Left ventricle myocardium inferior (tissue), 1 donor: ENCODE results near the gene NCKIPSD. TPM values are rescaled to one million over a fixed set of nuclear protein-coding genes. Genes with fewer than 3 reads are reported as not detected.

Source experiments
- DNase-seq: peaks from one replicate; pipeline ENCODE4 v3.0.0-alpha.2; 2020
- H3K27ac ChIP-seq: fragments of 200-600 bp; replicated peaks from 2 replicates; pipeline ENCODE4 v1.8.0; 2021
- H3K27me3 ChIP-seq: fragments of 200-600 bp; 2 replicates; pipeline ENCODE4 v1.8.0; 2021; ENCODE audit warnings: low read depth
- H3K36me3 ChIP-seq: fragments of 200-600 bp; 2 replicates; pipeline ENCODE4 v1.8.0; 2021
- H3K4me1 ChIP-seq: fragments of 200-600 bp; 2 replicates; pipeline ENCODE4 v1.8.0; 2021
- H3K4me3 ChIP-seq: fragments of 200-600 bp; 2 replicates; pipeline ENCODE4 v1.8.0; 2021; ENCODE audit warnings: mild to moderate bottlenecking, moderate library complexity
- H3K9me3 ChIP-seq: fragments of 200-600 bp; replicated peaks from 2 replicates; pipeline ENCODE4 v1.8.0; 2021
- CTCF ChIP-seq: fragments of 200-600 bp; IDR thresholded peaks from 2 replicates; pipeline ENCODE4 v1.8.0; 2021; ENCODE audit warnings: antibody characterized with exemption, mild to moderate bottlenecking, borderline replicate concordance
- intact Hi-C: fragments of 100-400 bp; cut with micrococcal nuclease; formaldehyde crosslinking; loops from one replicate; pipeline ENCODE4 v1.11.0; 2022
- total RNA-seq: library from RNA; stranded (reverse); fragmentation: NEBNext Ultra II Directional; extraction: Animal tissue kit (Norgen Biotek cat#: 25700); gene quantifications from one replicate; pipeline ENCODE4 v1.2.1, GENCODE V29; 2021
- donor health status: DM: no; HTN: yes; CAD: no; lungs with severe emphysema.

Gene NCKIPSD
- total RNA-seq, 1 donor from 2014 or later = 17.0 TPM

DNA sequence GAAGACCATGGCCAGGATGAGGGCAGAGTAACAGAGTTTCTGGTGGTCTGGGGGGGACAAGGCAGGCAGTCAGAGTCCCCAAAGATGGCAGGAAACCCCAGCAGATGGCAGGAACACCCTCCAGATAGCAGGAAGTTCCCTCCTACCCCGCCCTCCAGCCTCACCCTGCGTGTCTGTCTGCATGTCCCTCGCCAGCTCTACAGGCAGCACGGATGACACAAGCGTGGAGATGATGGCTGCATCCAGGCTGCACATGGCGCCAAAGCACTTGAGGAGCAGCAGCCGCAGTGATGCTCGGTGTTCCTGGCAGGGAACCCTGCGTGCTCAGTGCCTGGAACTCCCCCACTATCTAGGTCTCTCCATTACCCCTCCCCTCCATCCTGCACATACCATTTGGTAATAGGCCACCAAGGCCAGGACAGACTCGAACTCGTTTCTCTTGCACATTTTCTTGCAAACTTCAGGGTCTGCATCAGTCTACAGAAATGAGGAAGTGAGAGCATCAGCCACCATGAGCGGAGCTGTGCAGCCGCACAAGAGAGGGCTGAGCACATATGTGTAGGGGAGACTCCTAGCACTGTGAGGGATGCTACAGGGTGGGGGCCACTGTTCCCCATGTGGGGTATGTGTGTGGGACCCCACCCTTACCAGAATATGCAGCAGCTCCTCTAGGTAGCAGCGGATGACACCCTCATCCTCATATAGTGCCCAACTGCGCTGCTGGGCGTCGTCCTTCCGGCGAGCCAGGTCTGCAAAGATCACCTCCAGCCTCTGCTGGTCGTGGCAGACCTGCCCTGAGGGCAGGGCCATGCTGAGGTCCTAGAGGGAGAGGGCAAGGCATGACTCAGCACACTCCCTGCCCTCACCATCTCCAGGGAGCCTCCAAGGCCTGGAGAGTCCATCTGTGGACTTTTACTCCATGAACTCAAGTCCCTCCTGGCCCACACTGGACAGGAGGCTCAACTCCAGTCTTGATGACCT, 6.0 kb downstream of the NCKIPSD start:
- H3K36me3 ChIP-seq = peaks cover 65% of the 10 kb centered on the region
- no peak overlapping the region for H3K27ac ChIP-seq
- H3K4me3 ChIP-seq = no peak overlapping the region
- no peaks in the 10 kb centered on the region for H3K27me3 ChIP-seq
- peaks cover 20% of the 10 kb centered on the region for H3K4me1 ChIP-seq
- no peak for TF ChIP-seq CTCF
- no peaks in the 10 kb centered on the region for H3K9me3 ChIP-seq
- intact Hi-C loops = no loop called here
- DNase-seq = no peak

- H3K4me3 ChIP-seq = no peak overlapping the region
- H3K27me3 ChIP-seq = no peaks in the 10 kb centered on the region
- no peak for DNase-seq
- H3K4me1 ChIP-seq = peaks cover 12% of the 10 kb centered on the region
- H3K36me3 ChIP-seq = peaks cover 72% of the 10 kb centered on the region
- H3K27ac ChIP-seq = no peak overlapping the region
- no peak for TF ChIP-seq CTCF
- intact Hi-C loops = no loop called here
- H3K9me3 ChIP-seq = no peaks in the 10 kb centered on the region
These were observed 6.9 kb downstream of the NCKIPSD start for GRCh38 chr3:48678566-48679380.

DNA sequence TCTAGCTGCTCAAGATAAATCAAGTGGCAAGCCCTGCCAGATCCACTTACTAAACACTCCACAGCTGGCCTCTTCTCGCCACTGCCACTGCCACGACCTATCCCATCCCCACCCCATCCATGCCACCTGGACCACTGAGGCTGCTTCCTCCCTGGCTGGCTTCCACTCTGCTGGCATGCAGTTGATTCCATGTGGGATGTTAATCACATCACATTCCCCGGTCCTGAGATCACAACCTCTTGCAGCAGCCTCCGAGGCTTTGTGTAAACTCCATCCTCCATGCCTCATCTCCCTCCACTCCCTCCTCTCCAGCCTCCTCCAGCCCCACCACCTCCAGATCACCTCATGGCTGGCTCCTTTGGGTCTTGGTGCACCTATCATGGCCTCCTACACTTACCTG, 7.7 kb downstream of the NCKIPSD start:
- no peak for TF ChIP-seq CTCF
- Histone ChIP-seq H3K36me3 (peaks cover 72% of the 10 kb centered on the region), H3K27ac (no peak overlapping the region), H3K4me3 (no peak overlapping the region), H3K27me3 (no peaks in the 10 kb centered on the region), H3K4me1 (peaks cover 5% of the 10 kb centered on the region), H3K9me3 (no peaks in the 10 kb centered on the region)
- DNase-seq = no peak
- intact Hi-C loops = no loop called here

- H3K4me1 ChIP-seq = no peaks in the 10 kb centered on the region
- H3K27ac ChIP-seq = no peak overlapping the region
- no peaks in the 10 kb centered on the region for H3K27me3 ChIP-seq
- H3K9me3 ChIP-seq = no peaks in the 10 kb centered on the region
- intact Hi-C loops = no loop called here
- no peak overlapping the region for H3K4me3 ChIP-seq
- no peak for TF ChIP-seq CTCF
- H3K36me3 ChIP-seq = peaks cover 55% of the 10 kb centered on the region
- DNase-seq = no peak
These were observed 11.2 kb downstream of the NCKIPSD start for GRCh38 chr3:48674505-48674904.

DNA sequence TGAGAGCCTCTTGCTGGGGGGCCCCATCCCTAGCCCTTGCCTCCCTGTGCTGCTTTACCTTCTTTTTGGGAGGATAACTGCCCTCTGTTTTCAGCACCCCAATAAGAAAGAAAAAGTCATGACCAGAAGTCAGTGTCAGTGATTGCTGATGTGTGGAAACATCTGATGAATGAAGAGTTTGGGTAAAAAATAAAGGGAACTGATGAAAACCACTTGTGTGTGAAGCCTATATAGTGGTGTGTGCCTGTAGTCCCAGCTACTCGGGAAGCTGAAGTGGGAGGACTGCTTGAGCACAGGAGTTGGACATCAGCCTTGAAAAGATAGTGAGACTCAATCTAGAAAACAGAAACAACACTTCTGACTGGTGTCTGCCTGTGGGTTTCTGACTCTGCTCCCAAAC, 13.2 kb downstream of the NCKIPSD start:
- intact Hi-C loops = no loop called here
- Histone ChIP-seq H3K4me1 (no peaks in the 10 kb centered on the region), H3K36me3 (peaks cover 37% of the 10 kb centered on the region), H3K27me3 (no peaks in the 10 kb centered on the region), H3K27ac (no peak overlapping the region), H3K4me3 (no peak overlapping the region), H3K9me3 (no peaks in the 10 kb centered on the region)
- DNase-seq = no peak
- TF ChIP-seq CTCF = no peak
